22Rv1 (cell line): ENCODE measurements around the gene EHD2.

ENCODE experiments used
- ZFX ChIP-seq: fragments of 450-650 bp; IDR thresholded peaks from 2 replicates; pipeline ENCODE4 v1.6.1; 2017; ENCODE audit warnings: antibody characterized with exemption, borderline replicate concordance
- TF ChIP-seq, protein P1 (sequence below): fragments of 450-650 bp; IDR thresholded peaks from 2 replicates; pipeline ENCODE4 v1.5.1; 2017; ENCODE audit warnings: mild to moderate bottlenecking

DNA sequence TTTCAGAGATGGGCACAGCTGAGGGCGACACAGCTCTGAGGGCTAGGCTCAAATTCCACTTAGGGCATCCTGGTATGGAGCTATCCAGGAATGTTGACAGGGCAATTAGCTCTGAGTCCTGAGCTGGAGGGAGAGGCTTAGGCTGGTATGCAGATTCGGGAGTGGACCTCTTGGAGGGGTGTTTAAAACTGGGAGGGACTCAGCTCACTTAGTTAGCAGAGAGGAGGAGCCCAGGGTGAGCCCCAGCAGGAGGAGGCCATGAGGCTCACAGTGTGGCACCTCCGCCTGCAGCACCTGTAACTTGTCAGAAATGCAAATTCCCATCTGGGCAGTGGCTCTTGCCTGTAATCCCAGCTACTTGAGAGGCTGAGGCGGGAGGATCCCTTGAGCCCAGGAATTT is 21.9 kb downstream of the EHD2 start:
- TF ChIP-seq, protein P1, sequence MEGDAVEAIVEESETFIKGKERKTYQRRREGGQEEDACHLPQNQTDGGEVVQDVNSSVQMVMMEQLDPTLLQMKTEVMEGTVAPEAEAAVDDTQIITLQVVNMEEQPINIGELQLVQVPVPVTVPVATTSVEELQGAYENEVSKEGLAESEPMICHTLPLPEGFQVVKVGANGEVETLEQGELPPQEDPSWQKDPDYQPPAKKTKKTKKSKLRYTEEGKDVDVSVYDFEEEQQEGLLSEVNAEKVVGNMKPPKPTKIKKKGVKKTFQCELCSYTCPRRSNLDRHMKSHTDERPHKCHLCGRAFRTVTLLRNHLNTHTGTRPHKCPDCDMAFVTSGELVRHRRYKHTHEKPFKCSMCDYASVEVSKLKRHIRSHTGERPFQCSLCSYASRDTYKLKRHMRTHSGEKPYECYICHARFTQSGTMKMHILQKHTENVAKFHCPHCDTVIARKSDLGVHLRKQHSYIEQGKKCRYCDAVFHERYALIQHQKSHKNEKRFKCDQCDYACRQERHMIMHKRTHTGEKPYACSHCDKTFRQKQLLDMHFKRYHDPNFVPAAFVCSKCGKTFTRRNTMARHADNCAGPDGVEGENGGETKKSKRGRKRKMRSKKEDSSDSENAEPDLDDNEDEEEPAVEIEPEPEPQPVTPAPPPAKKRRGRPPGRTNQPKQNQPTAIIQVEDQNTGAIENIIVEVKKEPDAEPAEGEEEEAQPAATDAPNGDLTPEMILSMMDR, result no peak
- no peak for TF ChIP-seq ZFX
